ENCODE results near the gene LCNL1.

LCNL1 gene

DNA sequence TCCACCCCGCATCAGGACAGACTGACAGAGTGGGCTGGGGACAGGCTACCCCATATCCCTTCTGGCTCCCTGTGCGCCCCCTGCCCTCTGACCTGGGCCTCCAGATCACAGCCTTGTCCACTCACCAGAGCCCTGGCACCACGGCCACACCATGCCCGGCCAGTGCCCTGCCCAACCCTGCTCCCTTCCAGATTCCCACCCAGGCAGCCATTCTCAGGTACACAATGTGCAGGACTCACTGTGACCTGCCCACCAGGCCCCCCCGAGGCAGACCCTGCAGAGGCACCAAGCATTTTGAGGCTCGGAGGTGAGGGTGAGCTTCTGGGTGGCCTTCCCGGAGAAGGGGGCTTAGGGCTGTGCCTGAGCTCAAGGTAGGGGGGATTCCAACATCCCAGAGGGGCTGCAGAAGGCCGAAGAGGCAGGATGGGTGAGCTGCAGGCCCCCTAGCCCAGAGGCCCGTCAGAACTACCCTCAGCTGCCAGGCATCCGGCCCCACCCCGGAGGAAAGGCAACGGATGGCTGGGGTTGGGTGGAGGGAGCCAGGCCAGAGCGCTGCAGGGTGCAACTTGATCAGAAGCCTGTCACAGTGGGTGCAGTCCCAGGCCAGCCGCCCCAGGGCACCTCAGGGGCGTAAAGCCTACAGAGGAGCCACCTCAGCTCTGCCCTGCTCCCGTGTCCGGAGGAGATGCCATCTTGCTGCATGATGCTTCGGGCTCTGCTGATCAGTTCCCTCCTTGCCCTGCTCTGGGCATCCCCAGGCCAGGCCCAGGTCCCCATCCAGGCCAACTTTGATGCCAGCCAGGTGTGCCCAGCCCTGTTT lies at the start of gene LCNL1:
Gene LCNL1 (plus strand): TSS at position 762 of the 820 bp plus-strand sequence. CDS start 594 bp downstream, outside the sequence.
- TF ChIP-seq, protein P1, sequence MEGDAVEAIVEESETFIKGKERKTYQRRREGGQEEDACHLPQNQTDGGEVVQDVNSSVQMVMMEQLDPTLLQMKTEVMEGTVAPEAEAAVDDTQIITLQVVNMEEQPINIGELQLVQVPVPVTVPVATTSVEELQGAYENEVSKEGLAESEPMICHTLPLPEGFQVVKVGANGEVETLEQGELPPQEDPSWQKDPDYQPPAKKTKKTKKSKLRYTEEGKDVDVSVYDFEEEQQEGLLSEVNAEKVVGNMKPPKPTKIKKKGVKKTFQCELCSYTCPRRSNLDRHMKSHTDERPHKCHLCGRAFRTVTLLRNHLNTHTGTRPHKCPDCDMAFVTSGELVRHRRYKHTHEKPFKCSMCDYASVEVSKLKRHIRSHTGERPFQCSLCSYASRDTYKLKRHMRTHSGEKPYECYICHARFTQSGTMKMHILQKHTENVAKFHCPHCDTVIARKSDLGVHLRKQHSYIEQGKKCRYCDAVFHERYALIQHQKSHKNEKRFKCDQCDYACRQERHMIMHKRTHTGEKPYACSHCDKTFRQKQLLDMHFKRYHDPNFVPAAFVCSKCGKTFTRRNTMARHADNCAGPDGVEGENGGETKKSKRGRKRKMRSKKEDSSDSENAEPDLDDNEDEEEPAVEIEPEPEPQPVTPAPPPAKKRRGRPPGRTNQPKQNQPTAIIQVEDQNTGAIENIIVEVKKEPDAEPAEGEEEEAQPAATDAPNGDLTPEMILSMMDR (IDR thresholded peaks at IDR 0.05; ENCODE audit: borderline replicate concordance, control extremely low read depth, extremely low read depth, insufficient read depth, missing control alignments) = no peak
- in situ Hi-C loops (cut with MboI; ENCODE audit: low sequenced_read_pairs, unreplicated experiment) = no loop called here
- no peak for DNase-seq (ENCODE audit: low spot score)

- in situ Hi-C loops (cut with MboI; ENCODE audit: low sequenced_read_pairs, unreplicated experiment) = no loop called here
- no peak for DNase-seq (ENCODE audit: low spot score)
Observed at GRCh38 chr9:136934277-136934676, 48.5 kb upstream of the LCNL1 start.

GRCh38 chr9:136935651-136936050 lies 47.1 kb upstream of the LCNL1 start:
- TF ChIP-seq, protein P1 (IDR thresholded peaks at IDR 0.05; ENCODE audit: borderline replicate concordance, control extremely low read depth, extremely low read depth, insufficient read depth, missing control alignments) = no peak
- no peak for DNase-seq (ENCODE audit: low spot score)
- in situ Hi-C loops (cut with MboI; ENCODE audit: low sequenced_read_pairs, unreplicated experiment) = no loop called here

More at GRCh38 chr9:136934277-136934676, 48.5 kb upstream of the LCNL1 start:
- TF ChIP-seq, protein P1 (IDR thresholded peaks at IDR 0.05; ENCODE audit: borderline replicate concordance, control extremely low read depth, extremely low read depth, insufficient read depth, missing control alignments) = no peak

GRCh38 chr9:136936645-136937170 lies 46.1 kb upstream of the LCNL1 start:
- TF ChIP-seq, protein P1 (IDR thresholded peaks at IDR 0.05; ENCODE audit: borderline replicate concordance, control extremely low read depth, extremely low read depth, insufficient read depth, missing control alignments) = no peak
- in situ Hi-C loops (cut with MboI; ENCODE audit: low sequenced_read_pairs, unreplicated experiment) = no loop called here
- DNase-seq (ENCODE audit: low spot score) = no peak

DNA sequence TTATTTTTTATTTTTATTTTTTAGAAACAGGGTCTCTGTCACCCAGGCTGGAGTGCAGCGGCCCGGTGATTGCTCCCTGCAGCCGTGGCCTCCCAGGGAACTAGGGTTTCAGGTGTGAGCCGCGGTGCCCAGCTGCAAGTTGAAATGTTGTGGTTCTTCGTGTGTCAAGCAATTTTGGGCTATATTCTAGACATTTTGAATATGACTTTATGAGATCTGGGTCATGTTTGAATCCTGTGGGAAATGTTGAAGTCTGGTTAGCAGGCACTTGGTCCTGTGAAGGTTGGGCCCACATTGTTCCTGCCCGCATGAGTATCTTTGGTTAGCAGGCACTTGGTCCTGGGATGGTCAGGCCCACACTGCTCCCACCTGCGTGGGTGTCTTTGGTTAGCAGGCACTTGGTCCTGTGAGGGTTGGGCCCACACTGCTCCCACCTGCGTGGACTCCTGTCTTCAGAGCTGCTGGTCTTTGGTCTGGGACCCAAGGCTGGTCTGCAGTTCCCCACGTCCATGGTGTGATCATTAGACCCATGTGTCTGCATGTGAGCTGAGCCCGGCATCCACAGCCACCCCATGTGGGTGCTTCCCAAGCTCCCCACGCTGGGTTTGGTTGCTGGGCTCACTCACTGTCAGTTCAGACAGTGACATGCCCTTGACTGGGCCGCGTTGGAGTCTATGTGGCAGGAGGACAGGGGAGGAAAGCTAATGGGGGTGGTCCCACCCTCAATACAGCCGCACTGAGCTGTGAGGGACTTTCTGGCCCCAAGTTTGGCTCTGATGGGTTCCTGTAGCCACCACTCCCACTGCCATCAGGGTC lies 45.4 kb upstream of the LCNL1 start:
- in situ Hi-C loops (cut with MboI; ENCODE audit: low sequenced_read_pairs, unreplicated experiment) = no loop called here
- no peak for DNase-seq (ENCODE audit: low spot score)
- TF ChIP-seq, protein P1 (IDR thresholded peaks at IDR 0.05; ENCODE audit: borderline replicate concordance, control extremely low read depth, extremely low read depth, insufficient read depth, missing control alignments) = no peak

DNA sequence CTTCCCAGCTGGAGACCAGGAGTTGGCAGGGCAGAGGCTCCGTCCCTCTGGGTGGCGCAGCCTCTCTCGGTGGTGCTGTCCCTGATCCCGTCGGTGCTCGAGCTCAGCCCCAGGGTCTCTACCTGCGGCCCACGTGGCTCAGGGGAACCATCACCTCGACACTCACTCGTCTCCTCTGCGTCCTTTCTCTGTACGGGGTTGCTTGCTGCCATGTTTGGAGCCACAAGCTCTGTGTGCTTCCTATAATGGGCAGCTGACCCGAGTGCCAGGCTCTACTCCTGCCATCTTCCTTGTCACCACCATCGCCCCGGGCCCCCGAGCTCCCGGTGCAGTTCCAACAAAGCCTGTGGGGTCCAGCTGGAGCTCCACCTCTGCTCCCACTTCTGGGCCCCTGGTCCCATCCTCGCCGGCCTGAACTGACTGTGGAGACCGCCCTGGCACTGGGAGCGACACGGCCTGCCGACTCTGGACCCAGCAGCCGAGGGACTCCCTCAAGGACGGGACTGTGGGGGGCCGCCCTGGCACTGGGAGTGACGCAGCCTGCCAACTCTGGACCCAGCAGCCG lies 43.3 kb upstream of the LCNL1 start:
- TF ChIP-seq, protein P1 (IDR thresholded peaks at IDR 0.05; ENCODE audit: borderline replicate concordance, control extremely low read depth, extremely low read depth, insufficient read depth, missing control alignments) = no peak
- in situ Hi-C loops (cut with MboI; ENCODE audit: low sequenced_read_pairs, unreplicated experiment) = no loop called here
- DNase-seq (ENCODE audit: low spot score) = no peak
